Endometrial microvascular endothelial cells (primary cell): ENCODE data around the gene CIAO2A. TPM values are rescaled to one million over a fixed set of nuclear protein-coding genes. Genes with fewer than 3 reads are reported as not detected.
"Not testable (repeated sequence)": the region's sequence is repeated elsewhere in the genome, so short reads cannot be mapped to it uniquely, and the experiment has no call there.

Experiments
- in situ Hi-C: cut with HindIII; loops from 2 replicates; pipeline ENCODE4 v1.10.0; 2017; ENCODE audit warnings: low sequenced_read_pairs, low pct_unique_long_range_greater_than_20kb; ENCODE audit errors: inconsistent ontology term
- total RNA-seq: library from RNA; depleted of rRNA; stranded (reverse); fragments of >200 nt; gene quantifications from one replicate; pipeline ENCODE4 v1.2.3, GENCODE V29; 2015; ENCODE audit errors: inconsistent ontology term

Gene CIAO2A
- total RNA-seq, 1 donor from 2014 or later = 72.7 TPM

GRCh38 chr15:64090527-64090926, 3.1 kb downstream of the CIAO2A start:
- in situ Hi-C loops = no loop called here

DNA sequence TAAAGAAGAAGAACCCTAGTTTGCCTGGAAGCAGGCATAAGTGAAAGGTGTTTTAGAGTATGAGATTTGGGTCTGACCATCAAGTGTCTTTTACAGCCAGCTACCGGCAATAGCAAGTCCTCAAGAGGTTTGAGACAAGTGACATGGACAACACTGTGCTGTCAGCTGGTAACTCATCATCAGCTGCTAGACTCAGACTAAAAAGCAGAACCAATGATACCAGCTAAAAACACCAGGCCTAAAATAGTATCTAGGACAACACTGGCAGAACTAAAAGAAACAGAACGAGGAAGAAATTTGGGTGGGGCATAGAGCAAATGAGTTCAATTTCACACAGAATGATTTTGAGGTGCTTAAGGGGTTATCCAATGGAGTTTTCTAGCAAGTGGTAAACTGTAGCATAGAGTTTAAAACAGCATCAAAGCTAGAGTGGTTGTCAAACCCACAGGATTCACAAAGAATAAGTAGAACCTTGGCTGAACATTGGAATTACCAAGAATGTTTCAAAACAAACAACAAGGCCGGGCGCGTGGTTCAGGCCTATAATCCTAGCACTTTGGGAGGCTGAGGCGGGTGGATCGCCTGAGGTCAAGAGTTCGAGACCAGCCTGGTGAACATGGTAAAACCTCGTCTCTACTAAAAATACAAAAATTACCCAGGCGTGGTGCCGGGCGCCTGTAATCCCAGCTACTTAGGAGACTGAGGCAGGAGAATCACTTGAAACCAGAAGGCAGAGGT, 3.9 kb downstream of the CIAO2A start:
- in situ Hi-C loops = no loop called here

GRCh38 chr15:64082757-64083156, 10.9 kb downstream of the CIAO2A start:
- in situ Hi-C loops = no loop called here

- in situ Hi-C loops = not testable (repeated sequence)
Observed at GRCh38 chr15:64073496-64073895, 20.1 kb downstream of the CIAO2A start.

DNA sequence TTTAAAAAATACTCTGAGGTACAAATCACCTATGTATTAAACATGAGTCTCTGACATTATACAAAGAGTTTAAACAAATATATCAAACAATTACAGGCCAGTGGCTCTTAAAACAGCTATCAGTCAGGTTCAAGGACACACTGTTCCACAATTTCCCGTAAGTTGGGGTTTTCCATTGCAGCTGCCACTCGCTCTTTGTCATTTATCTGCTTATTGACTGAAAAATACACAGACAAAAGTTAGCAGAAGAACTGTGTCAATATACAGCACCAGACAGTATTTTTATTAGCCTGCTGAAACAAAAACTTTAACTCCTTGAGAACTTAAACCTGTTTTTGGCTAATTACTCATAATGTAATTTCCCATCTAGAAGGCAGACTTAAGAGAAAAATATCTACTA, 20.8 kb downstream of the CIAO2A start:
- in situ Hi-C loops = no loop called here

DNA sequence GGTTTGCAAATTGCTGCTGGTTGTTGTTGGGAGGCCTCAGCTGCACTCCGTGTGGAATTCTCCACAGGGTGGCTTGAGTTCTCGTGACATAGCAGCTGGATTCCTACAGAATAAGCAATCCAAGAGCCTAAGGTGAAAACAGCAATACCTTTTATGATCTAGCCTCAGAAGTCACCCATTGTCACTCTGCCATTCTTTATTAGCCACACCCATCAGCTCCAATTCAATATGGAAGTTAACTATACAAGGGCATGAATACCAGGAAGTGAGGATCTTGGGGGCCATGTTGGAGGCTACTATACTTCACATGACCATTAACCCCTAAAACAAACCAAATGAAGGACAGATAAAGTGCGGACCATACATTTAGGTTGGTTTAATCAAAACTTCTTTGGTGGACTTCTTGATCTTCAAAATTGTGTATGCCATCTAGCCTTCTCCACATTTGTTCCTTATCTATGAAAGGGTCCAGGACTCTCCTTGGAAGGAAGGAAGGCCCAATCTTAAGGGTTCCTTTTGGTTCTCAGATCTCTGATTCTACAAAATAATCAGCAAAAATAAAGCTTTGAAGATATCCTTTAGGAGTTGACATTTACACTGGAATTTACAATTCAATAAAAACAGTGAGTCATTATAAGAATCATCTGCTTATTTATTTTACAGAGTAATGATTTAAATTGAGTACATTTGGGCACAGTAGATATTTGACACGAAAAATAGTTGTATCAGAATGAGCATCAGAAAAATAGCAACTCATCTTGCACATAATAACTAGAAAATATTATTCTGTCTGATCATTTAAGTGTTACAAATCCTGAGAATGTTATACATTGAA, 21.5 kb downstream of the CIAO2A start:
- in situ Hi-C loops = no loop called here

DNA sequence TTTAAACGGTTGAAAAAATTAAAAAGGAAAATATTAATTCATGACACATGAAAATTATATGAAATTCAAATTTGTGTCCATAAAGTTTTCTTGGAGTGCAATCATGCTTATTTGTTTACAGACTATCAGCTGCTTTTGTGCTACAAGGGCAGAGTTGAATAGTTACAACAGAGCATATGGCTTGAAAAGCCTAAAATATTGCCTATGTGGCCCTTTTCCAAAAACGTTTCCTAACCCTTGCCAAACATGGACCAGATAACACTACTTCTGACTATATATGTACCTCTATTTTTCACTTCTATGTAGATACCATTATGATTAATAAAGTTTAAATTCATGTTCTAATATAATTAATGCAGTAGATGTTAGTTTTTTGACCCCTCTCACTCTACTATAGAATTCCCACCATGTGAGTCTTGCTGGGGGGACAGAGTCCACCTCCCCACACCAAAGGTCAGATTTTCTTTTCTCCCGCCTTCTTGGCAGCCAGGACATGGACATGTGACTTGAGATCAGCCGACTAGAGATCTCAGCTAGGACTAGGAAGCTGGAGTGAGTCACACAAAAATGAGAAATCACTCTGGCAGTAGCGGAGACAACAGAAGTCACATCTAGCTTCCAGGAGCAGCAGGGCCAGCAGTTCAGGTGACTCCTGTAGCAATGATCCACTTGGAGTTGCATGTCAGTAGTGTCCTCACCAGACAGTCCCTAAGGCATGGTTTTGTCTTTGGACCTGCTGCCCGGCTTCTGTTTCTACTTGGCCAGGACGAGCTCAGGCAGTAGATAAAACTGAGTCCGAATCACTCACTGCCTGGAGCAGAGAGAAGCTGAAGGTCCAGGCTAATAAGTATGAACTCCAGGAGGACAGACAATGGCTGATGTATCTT, 22.4 kb downstream of the CIAO2A start:
- in situ Hi-C loops = no loop called here

DNA sequence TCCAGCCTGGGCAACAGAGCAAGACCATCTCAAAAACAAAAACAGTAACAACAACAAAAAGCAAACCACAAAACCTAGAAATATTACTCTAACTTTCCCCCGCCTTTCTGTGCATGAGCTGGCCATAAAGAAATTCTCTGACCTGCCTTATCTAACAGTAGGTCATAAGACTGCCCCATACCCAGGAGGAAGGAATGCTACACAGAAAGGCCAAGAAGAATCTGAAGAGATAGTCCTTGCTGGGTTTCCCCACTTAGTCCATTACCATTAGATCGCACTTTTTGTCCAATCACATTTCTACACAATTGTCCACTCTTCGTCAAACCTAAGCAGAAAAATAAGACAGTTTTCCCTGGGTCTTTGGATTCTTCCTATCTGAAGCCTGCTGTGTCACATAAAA, 23.5 kb downstream of the CIAO2A start:
- in situ Hi-C loops = no loop called here

- in situ Hi-C loops = no loop called here
Observed at GRCh38 chr15:64068133-64068532, 25.5 kb downstream of the CIAO2A start.

- in situ Hi-C loops = no loop called here
Observed at GRCh38 chr15:64067564-64068030, 26.0 kb downstream of the CIAO2A start.

GRCh38 chr15:64066451-64066850, 27.2 kb downstream of the CIAO2A start:
- in situ Hi-C loops = no loop called here

DNA sequence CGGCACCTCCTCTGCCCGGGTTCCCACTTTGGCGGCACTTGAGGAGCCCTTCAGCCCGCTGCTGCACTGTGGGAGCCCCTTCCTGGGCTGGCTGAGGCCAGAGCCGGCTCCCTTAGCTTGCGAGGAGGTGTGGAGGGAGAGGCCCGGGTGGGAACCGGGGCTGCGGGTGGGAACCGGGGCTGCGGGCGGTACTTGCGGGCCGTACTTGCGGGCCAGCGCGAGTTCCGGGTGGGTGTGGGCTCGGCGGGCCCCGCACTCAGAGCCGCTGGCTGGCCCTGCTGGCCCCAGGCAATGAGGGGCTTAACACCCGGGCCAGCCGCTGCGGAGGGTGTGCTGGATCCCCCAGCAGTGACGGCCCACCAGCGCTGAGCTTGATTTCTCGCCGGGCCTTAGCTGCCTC, 32.9 kb downstream of the CIAO2A start:
- in situ Hi-C loops = no loop called here

DNA sequence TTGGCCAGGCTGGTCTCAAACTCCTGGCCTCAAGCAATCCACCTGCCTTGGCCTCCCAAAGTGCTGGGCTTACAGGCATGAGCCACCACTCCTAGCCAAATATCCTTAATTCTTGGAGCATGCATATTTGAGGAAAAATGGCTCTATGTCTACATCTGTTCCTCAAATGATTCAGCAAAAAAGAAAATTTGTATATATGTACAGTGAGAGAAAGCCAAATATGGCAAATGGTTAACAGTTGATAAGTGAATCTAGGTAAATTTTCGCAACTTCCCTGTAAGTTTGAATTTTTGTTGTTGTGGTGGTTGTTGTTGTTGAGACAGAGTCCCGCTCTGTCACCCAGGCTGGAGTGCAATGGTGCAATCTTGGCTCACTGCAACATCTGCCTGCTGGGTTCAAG, 34.5 kb downstream of the CIAO2A start:
- in situ Hi-C loops = not testable (repeated sequence)

- in situ Hi-C loops = no loop called here
Observed at GRCh38 chr15:64058279-64058678, 35.4 kb downstream of the CIAO2A start.

GRCh38 chr15:64053674-64054073, 40.0 kb downstream of the CIAO2A start:
- in situ Hi-C loops = not testable (repeated sequence)

DNA sequence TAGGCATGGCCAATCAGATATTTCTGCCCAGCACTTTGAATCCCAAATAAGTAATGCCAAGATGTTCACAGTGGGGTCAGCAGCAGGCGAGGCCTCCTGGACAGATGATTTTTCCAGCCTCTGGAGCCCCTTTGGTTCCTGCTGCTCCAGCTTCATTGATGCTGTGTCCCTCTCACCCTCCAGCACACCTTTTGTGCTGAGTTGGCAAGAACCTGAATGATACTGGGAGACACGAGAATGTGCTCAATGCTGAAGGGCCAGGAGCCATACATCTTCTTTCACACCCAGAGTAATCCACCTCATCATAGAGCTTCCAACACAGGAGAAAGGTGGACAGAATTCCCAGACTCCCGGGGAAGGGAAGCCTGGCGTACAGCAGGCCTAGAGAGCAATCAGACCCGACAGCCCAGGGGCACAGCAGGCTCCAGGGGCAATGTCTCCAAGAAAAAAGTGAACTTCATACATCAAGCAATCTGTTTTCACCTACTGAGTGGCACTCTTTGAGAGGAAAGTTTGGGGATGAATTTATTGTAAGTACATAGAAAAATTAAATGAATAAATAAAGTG, 40.6 kb downstream of the CIAO2A start:
- in situ Hi-C loops = no loop called here

GRCh38 chr15:64051407-64052259, 42.0 kb downstream of the CIAO2A start:
- in situ Hi-C loops = no loop called here

DNA sequence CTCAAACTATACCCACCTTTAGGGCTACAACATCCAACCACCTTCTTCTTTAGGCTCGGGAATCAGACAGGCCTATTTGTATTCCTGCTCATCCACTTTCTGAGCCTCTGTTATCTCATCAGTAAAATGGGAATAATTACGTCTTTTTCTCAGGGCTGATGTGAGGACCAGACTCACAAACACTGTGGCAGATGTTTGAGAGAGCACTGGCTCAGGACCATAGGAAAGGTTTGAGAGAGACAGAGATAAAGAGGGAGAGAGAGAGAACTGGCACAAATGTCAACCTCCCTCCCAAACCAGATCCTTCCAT, 42.6 kb downstream of the CIAO2A start:
- in situ Hi-C loops = no loop called here
